Nucleus accumbens (tissue), 56 donors: ENCODE data around the gene CD37.

ENCODE experiments used
- DNase-seq, 56 donors: peaks; one replicate each; lab custom pipeline; 2025; lab: John Stamatoyannopoulos, UW

Gene CD37

DNA sequence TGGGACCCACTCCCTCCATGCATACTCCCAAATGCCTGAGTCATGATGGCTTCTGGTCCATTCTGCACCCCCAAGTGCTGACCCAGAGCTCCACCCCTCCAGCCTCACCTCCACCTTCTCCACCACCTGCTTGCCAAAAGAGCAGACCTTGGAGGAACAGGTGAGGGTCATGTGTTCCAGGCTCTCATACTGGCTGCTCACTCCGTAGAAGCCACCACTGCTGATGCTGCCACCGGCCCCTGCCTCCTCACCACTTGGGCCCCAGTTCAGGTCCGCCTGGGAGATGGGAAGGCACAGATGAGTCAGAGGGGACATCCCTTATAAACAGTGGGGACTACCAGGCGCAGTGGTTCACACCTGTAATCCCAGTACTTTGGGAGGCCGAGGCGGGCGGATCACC lies 7.9 kb downstream of the CD37 start:
- no peak for DNase-seq

DNA sequence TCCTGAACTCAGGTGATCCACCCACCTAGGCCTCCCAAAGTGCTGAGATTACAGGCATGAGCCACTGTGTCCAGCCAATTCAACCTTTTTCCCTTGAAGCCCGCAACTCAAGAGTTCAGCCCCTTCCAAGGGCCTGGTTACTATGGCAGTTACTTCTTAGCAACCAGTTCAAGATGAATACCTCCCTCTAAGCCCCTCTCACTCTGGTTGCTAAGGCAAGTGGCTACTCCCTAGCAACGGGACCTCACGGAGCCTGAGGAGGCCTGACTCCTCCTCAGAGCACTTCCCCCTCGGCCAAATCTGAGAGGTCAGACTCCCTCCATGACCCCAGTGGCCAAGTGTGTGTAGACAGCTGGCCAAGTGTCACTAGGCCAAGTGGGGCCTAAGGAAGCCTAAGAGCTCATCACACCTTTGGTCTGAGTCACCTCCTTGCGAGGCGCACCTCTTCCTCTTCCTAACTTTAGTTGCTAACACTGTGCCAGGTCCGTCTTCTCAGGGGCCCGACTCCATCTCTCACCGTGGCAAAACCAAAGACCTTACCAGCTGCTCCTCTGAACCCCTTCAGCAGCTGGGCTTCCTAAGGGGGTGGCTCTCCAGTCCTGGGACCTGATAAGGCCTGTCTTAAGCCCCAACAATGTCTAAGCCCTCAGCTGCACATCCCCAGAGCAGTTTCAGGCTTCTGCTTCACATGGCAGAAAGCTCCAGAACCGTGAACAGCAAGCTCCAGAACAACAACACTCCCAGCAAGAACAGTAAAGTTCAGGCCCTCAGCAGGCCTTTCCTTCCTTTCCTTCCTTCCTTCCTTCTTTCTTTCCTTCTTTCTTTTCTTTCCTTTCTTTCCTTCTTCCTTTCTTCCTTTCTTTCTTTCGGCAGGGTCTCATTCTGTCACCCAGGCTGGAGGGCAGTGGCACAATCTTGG lies 9.6 kb downstream of the CD37 start:
- no peak for DNase-seq

DNA sequence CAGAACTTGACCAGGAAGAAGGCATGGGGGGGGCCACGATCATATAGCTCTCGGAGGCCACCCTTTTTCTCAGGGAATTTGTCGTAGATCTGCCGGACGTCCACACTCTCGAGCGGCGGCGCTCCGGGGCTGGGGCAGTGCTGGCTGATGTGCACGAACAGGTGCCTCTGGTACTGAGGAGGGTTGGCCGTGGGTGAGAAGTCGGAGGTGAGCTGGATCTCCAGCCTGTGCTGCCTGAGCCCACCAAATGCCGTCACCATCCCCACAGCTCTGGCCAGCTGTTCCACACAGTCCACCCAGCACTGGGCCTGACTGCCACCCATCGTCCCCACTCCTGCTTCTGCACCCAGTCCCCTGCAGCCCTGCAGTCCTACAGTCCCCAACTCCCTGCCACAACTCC lies 12.0 kb downstream of the CD37 start:
- DNase-seq, result no peak

DNA sequence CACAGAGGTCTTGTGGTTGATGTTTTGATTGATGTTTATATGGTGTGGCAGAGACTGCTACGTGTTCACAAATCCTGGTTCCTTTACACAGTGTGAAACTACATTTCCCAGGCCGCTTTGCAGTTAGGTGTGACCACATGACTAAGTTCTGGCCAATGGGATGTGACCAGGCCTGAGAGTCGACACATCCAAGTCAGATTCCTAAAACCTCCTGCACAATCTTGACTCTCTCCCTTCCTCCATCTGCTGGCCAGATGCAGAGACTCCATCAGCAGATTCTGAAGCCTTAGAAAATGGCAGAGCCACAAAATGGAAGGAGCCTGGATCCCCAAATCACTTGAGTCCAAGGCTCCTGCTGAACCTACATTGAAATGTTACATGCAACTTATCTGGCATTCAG lies 12.6 kb downstream of the CD37 start:
- DNase-seq, result peak in 9 of 56 donors; percentile 7 to 50 (median 10)

DNA sequence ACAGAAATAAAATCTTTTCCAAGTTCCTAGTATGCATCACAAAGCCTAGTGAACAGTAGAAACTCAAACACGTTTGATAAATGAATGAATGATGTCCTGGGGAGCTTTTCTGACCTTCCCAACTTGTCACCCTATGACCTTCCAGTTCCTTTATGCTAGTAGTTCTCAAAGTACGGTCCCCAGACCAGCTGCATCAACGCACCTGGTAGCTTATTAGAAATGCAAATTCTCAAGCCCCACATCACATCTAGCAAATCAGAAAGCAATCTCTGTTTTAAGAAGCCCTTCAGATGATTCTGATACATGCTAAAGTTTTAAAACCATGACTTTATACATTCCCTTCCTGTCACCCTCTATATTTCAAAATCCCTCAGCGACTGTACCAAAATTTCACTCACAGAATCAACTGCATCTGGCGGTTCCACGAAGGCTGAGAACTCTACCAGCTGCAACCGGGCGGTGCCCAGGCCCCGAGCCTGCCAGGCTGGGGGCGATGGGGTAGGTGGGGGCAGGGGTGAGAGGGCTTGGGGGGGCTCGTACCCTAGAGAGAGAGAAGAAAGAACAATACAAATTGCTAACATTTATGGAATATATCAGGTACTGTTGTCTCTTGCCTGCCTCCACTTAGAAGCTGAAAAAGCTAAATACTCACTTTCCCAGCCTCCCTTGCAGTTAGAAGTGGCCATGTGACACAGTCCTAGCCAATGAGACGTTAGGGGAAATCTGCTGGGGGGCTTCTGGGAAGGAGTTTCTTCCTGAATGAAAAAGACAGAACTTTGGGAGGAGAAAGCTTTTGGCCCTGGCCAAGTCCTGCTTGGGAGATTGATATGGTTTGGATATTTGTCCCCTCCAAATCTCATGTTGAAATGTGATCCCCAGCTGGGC lies 13.3 kb downstream of the CD37 start:
- DNase-seq, result no peak

DNA sequence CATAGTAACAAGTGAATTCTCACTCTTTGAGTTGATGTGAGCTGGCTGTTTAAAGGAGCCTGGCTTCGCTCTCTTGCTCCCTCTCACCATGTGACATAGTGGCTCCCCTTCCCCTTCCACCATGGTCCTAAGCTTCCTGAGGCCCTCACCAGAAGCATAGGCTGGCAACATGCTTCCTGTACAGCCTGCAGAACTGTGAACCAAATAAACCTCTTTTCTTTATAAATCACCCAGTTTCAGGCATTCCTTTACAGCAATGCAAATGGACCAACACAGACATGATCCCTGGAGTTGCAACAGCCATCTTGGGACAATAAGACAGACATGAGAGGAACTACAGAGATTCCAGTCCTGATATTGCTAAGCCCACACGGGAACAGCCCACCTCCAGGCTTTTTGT lies 14.4 kb downstream of the CD37 start:
- DNase-seq, result no peak

DNA sequence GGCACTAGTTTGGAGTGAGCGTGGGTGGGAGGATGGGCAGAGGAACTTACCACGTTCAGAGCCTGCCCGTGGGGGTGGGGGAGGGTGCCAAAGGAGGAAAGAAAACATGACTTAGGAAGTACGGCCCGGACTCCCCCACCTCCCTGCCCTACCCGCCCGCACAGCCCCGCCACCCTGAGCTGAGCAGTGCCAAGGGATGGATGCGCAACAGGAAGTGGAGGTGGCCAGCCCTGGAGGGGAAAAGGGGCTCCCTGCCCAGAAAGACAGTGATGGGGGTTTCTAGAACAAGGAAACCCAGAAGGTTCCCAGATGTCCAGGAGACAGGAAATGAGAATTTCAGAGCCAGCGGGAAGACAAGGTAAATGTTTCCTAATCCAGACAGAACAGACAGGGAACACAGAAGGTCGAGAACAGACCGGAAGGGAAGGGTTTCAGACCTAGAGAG lies 20.7 kb downstream of the CD37 start:
- DNase-seq, result no peak

DNA sequence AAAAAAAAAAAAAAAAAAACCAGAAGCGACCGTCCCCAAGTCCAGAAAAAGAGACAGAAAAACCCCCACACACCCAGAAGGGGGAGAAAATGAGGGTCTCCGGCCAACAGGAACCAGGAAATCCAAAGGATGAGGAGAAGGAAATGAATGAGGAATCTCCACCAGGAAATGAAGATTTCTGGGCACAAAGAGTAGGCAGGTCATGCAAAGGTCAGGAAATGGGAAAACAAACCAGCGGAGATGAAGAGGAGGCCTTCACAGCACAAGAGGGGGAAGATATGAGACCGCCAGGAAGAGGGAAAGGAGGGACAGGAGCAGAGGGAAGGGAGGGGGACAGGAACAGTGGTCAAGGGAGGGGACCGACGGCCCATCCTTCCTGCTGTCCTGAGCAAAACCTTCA lies 21.2 kb downstream of the CD37 start:
- no peak for DNase-seq

DNA sequence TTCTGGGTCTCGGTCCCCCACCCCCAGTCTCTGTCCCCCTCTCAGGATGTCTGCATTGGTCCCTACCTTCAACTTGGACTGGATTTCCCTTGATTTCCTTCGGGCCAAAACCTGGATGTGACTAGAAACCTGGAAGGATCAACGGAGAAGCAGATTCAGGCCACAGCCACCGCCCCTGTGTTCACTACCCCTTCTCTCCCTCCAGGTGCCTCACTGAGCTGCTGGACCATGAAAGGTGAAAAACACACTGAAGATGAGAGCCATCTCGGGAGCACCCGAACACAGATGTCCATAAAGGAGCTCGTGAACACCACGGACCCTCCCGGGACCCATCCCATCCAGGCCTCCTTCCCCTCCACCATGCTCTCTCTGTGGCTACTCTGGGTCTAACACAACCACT lies 22.0 kb downstream of the CD37 start:
- DNase-seq, result no peak

DNA sequence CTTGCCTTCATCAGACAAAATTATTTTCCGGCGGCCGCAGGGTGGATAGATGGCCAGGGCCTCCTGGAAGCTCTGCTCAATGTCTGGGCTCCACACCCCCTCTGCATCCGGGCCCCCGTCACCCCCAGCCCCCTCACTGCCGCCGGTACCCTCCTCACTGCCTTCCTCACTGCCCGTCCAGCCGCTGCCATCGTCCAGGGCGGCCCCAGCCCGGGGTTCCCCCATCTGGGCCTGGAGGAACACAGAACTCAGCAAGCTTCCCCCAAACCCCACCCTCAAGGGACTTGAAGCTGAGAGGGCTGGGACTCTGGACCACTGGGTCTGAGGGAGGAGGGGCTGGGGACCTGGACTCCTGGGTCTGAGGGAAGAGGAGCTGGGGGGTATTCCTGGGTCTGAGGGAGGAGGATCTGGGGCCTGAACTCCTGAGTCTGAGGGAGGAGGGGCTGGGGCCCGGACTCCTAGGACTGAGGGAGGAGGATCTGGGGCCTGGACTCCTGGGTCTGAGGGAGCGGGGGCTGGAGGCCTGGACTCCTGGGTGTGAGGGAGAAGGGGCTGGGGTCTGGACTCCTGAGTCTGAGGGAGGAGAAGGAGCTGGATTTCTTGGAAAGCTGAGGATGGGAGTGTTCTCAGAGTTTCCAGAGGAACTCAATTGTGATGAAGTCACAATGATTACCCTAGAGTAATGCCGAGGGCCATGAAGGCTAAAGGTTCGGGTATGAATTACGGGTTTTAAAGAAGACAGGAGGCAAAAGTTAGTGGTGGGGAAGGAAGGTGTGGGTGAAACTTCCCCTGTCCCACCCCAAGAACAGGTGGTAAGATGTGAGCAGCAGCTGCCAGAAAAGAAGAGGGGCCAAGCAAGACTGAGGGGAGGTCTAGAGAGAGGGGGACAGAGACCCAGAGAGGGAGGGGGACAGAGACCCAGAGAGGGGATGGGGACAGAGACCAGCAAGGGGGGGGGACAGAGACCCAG lies 24.9 kb downstream of the CD37 start:
- DNase-seq, result no peak

DNA sequence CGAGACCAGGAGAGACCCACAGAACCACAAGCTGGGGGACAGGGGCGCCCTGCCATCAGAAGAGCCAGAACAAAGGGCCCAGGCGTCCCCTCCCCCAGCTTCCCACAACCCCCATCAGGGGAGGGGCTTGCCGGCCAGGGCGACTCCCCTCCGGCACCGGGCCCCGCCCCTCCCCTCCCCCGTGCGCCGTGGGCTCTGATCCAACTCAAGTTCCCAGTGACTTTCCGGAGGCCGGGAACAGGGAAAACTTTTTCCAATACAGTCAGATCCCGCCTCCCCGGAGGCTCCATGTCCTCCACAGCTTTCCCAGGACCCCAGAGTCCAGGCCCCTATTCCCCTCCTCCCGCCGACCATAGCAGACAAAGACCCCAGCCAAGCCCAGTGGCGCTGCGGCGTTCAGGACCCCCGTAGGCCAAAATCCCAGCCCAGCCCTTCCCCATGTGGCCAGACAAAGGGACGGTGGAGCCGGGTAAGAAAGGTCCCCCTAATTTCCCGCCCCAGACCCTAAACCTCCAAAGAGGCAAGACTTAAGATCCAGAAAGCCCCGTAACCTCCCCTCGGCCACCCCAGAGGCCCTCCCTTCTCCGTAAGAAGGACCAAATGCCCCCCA lies 26.3 kb downstream of the CD37 start:
- DNase-seq, result peak in 2 of 56 donors; percentile 15 to 27

DNA sequence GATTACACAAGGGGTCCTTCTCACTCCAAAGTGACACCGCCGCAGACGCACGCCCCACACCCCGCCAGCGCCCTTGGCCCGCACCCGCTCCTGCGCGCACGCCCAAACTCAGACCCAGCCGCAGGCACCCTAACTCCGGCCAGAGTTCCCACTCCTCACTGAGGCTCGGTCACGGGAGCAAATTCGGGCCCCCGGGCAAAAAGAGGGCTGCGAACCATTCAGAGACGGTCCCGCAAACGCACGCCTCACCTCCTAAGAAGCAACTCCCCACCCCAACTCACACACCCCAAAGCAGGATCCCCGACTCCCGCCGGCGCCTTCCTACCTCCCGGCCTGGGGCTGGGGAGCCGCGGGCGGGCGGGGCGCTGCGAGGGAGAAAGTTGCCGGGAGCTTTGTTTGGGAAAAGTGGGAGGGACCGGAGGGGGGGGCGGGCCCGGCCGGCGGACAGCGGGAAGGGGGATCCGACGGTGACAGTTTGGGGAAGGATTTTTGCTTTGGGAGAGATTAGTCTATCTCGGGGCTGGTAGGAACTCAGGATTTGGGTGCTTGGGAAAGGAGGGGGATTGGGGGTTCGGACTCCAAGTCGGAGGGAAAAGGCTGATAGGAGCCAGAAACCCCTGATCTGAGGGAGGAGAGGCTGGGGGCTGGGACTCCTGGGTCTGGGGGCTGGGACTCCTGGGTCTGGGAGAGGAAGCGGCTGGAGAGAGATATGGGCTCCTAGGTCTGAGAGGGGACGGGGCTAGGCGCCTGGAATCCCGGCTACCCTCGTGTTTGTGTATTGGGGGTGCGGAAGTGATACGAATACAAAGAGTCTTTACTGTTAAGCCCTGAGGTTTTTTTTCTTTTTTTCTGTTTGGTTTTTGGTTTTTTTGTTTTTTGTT lies 27.1 kb downstream of the CD37 start, which contains the start of gene TEAD2:
Gene TEAD2 (minus strand): TSS at position 369 of the 881 bp plus-strand sequence. CDS start 2,341 bp downstream, outside the sequence.
- DNase-seq, result peak in 2 of 56 donors; percentile 1 to 23

DNA sequence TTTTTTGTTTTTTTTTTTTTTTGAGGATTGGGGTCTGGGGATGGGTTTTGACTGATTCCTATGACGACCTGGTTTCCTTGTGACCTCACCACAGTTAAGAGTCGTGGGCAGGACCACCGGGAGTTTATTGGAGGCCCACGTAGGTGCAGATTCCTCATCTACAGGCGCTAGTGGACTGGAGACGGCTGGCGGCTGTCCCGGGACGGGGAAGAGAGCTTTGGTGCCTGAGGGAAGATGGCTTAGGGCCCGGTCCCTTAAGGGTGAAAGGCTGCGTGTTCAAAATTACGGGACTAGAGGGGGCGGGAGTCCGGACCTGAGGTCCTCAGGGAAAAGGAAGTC lies 27.7 kb downstream of the CD37 start:
- no peak for DNase-seq

DNA sequence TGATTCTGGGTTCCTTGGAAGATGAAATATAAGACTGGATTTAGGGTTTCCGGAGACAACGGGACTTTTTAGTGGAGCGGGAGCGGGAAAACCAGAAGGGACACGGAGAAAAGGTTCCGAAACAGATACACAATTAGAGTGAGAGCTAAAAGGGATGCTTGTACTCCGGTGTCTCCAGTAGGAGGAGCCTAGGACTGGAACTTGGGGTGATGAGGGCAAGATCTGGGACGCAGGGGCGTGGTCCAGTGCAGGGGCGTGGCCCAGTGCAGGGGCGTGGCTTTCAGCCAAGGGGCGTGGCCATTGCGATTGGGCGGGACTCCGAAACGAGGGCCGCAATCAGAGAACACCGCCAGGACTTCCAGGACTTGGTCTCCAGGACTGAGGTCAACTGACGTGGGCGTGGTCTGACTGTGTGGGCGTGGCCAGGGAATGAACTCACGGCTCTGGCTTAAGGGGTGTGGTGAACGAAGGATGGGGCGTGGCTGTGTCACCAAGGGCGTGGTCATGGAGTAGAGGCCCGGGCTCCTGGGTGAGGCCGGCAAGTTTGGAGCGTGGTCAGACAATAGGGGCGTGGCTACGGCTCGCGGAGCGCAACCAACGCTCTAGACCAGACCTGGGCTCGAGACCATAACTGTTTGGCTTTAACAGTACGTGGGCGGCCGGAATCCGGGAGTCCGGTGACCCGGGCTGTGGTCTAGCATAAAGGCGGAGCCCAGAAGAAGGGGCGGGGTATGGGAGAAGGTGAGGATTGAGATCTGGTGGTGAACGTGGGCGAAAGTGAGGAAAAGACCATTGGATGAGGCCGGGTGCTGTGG lies 28.3 kb downstream of the CD37 start, which contains the start of gene DKKL1:
Gene DKKL1 (plus strand): TSS at position 610 of the 815 bp plus-strand sequence. CDS start 122 bp downstream, at position 732.
- peak in 15 of 56 donors; percentile 2 to 72 (median 12) for DNase-seq

DNA sequence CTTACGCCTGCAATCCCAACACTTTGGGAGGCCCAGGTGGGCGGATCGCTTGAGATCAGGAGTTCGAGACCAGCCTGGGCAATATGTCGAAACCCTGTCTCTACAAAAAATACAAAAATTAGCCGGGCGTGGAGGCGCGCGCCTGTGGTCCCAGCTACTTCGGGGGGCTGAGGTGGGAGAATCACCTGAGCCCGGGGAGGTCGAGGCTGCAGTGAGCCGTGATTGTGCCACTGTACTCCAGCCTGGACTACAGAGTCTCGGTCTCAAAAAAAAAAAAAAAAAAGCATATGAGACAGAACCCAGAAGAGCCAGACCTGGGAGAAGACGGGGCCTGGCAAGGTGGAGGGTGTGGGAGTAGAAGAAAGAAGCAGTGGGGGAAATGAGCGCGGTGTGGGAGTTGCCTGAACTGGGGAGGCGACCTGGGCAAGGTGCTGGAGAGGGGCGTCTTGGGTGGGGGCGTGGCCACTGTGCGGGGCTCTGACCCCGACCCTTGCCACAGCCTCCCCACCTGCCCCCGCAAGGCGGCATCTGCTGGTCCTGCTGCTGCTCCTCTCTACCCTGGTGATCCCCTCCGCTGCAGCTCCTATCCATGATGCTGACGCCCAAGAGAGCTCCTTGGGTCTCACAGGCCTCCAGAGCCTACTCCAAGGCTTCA lies 29.0 kb downstream of the CD37 start:
- DNase-seq, result no peak

DNA sequence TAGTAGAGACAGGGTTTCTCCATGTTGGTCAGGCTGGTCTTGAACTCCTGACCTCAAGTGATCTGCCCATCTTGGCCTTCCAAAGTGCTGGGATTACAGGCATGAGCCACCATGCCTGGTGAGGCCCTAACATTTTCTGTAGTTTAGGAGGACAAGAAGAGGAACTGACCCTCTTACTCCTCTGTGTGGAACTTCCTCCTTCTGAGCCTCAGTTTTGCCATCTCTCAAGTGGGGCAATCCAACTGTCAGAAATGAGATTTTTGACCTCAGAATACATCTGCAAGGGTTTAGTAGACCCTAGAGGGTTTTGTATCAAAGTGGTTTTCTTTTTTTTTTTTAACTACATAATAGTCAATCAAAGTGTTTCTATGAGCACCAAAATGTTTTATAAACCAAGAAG lies 30.9 kb downstream of the CD37 start:
- no peak for DNase-seq

DNA sequence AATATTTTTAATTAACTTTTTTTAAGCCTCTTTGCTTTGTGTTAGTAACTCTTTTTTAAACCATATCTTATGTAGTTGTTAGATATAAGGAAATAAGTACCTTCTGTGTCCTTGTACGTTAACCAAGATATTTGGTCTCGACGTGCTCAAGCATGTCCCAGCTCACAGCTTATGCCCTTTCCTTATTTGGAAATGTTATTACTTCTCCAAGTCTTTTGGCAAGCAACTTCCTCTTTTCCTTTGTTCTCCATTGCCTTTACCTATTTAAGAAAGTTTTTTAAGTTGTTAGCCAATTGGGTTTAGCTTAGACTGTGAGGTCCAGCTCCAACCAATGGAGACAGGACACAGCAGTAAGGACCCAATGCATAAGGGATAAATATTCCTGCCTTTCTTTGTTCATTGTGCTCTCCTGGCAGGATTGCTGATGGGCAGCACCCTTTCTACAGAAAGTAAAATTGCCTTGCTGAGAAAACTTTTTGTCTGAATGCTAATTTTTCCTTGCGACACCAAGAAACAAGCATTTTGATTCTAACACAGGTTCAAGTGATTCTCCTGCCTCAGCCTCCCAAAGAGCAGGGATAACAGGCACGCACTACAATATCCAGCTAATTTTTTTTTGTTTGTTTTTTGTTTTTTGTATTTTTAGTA lies 33.6 kb downstream of the CD37 start:
- DNase-seq, result no peak
